SK-N-SH (cell line): ENCODE measurements around the gene PKIB. TPM values are rescaled to one million over a fixed set of nuclear protein-coding genes. Genes with fewer than 3 reads are reported as not detected.

ENCODE experiments used
- CTCF ChIA-PET: fragments of 300-600, 350-600 bp; formaldehyde crosslinking; extraction: SDS; loops from one replicate; lab custom pipeline; 2021; lab: Yijun Ruan, JAX
- POLR2A ChIA-PET: fragments of 350-600 bp; sonication (Branson Sonifier 250); formaldehyde crosslinking; extraction: SDS; loops from one replicate; lab custom pipeline; 2020; ENCODE audit warnings: antibody characterized with exemption, inconsistent platforms; lab: Yijun Ruan, JAX
- DNase-seq: peaks from one replicate; pipeline ENCODE4 v3.0.0; 2012
- H2AFZ ChIP-seq: fragments of 200-600 bp; sonication (generic); 2 replicates; pipeline ENCODE4 v1.8.1; 2016; ENCODE audit warnings: antibody characterized with exemption, mild to moderate bottlenecking, low read depth
- H3F3A ChIP-seq: fragments of 200-600 bp; sonication (generic); replicated peaks from 2 replicates; pipeline ENCODE3; 2016; ENCODE audit warnings: antibody characterized with exemption, mild to moderate bottlenecking; ENCODE audit not compliant: insufficient read depth
- H3K27ac ChIP-seq, 2 experiments: fragments of 200-500 bp in 1 of 2; fragments of 200-600 bp in 1 of 2; sonication (Bioruptor generic) in 1 of 2; sonication (generic), shearing (Covaris generic) in 1 of 2; 2 replicates each; pipeline versions ENCODE4 v1.5.1 to v1.6.1; 2014 to 2016; ENCODE audit warnings: low read depth in 2 of 2, inconsistent platforms in 1 of 2, low read length in 1 of 2, mild to moderate bottlenecking in 1 of 2, mixed read lengths in 1 of 2
- H3K27me3 ChIP-seq: fragments of 200-600 bp; sonication (generic), shearing (Covaris generic); 2 replicates; pipeline ENCODE4 v1.6.1; 2016; ENCODE audit warnings: mixed run types; ENCODE audit not compliant: insufficient read depth
- H3K36me3 ChIP-seq, 2 experiments: fragments of 200-500 bp in 1 of 2; fragments of 200-600 bp in 1 of 2; sonication (Bioruptor generic) in 1 of 2; sonication (generic) in 1 of 2; replicated peaks in 1 of 2; 2 replicates each; pipeline versions ENCODE3 to v1.5.1; 2014 to 2016; ENCODE audit warnings: low read length in 1 of 2, mild to moderate bottlenecking in 1 of 2; ENCODE audit not compliant: insufficient read depth in 2 of 2, control insufficient read depth in 1 of 2
- H3K4me1 ChIP-seq, 2 experiments: fragments of 200-500 bp in 1 of 2; fragments of 200-600 bp in 1 of 2; sonication (Bioruptor generic) in 1 of 2; sonication (generic), shearing (Covaris generic) in 1 of 2; 2 replicates each; pipeline versions ENCODE4 v1.5.1 to v1.6.1; 2014 to 2016; ENCODE audit warnings: low read depth in 1 of 2, low read length in 1 of 2, mixed run types in 1 of 2; ENCODE audit not compliant: insufficient read depth in 2 of 2, control insufficient read depth in 1 of 2
- H3K4me2 ChIP-seq: fragments of 200-600 bp; sonication (generic), shearing (Covaris generic); 2 replicates; pipeline ENCODE4 v1.6.1; 2017; ENCODE audit warnings: mixed run types
- H3K4me3 ChIP-seq, 2 experiments: fragments of 200-500 bp in 1 of 2; fragments of 200-600 bp in 1 of 2; sonication (Bioruptor generic) in 1 of 2; sonication (generic), shearing (Covaris generic) in 1 of 2; 2 replicates each; pipeline versions ENCODE4 v1.5.1 to v1.8.1; 2014 to 2016; ENCODE audit warnings: low read depth in 2 of 2, inconsistent platforms in 1 of 2, low read length in 1 of 2, mild to moderate bottlenecking in 1 of 2, mixed read lengths in 1 of 2, moderate library complexity in 1 of 2
- H3K79me2 ChIP-seq: fragments of 200-600 bp; sonication (generic); 2 replicates; pipeline ENCODE4 v1.8.1; 2017; ENCODE audit warnings: mild to moderate bottlenecking; ENCODE audit not compliant: insufficient read depth
- H3K9ac ChIP-seq: fragments of 200-600 bp; sonication (generic); 2 replicates; pipeline ENCODE4 v1.6.1; 2017; ENCODE audit warnings: mixed run types
- H3K9me2 ChIP-seq: fragments of 200-600 bp; sonication (generic); 2 replicates; pipeline ENCODE4 v1.6.1; 2017; ENCODE audit warnings: mixed run types
- H3K9me3 ChIP-seq: fragments of 200-600 bp; sonication (generic); 2 replicates; pipeline ENCODE4 v1.6.1; 2017; ENCODE audit warnings: mixed run types, mild to moderate bottlenecking, moderate library complexity
- H4K20me1 ChIP-seq: fragments of 200-600 bp; sonication (generic); 2 replicates; pipeline ENCODE4 v1.6.1; 2017; ENCODE audit warnings: mild to moderate bottlenecking, mixed run types; ENCODE audit not compliant: insufficient read depth
- CHD2 ChIP-seq: fragments of 150-350 bp; IDR thresholded peaks from 2 replicates; pipeline ENCODE4 v1.6.1; 2018; ENCODE audit warnings: low read length; ENCODE audit not compliant: partially characterized antibody
- ELF1 ChIP-seq: IDR thresholded peaks from 2 replicates; pipeline ENCODE4 v1.4.0; 2012
- EP300 ChIP-seq, 2 experiments: IDR thresholded peaks; 2 replicates each; pipeline versions ENCODE4 v1.4.0 to v1.6.1; 2012; ENCODE audit warnings: borderline replicate concordance in 1 of 2, low read depth in 1 of 2, low read length in 1 of 2
- EZH2phosphoT487 ChIP-seq: fragments of 200-600 bp; sonication (generic); IDR thresholded peaks from 2 replicates; pipeline ENCODE4 v1.6.1; 2017; ENCODE audit warnings: low read depth, mixed run types, mild to moderate bottlenecking, antibody characterized with exemption, moderate library complexity, borderline replicate concordance
- FOSL2 ChIP-seq: IDR thresholded peaks from 2 replicates; pipeline ENCODE4 v1.4.0; 2012; ENCODE audit warnings: low read depth, mild to moderate bottlenecking, moderate library complexity, borderline replicate concordance
- GABPA ChIP-seq: IDR thresholded peaks from 2 replicates; pipeline ENCODE4 v1.4.0; 2012; ENCODE audit warnings: low read depth, mild to moderate bottlenecking
- GATA2 ChIP-seq: sonication (generic); formaldehyde crosslinking; IDR thresholded peaks from 2 replicates; pipeline ENCODE4 v1.5.0; 2020; ENCODE audit warnings: mild to moderate bottlenecking, missing genetic modification reagents
- JUND ChIP-seq: IDR thresholded peaks from 2 replicates; pipeline ENCODE4 v1.4.0; 2012
- MXI1 ChIP-seq: IDR thresholded peaks from 2 replicates; pipeline ENCODE4 v1.6.1; 2012; ENCODE audit warnings: mild to moderate bottlenecking, low read depth, low read length, improper control_type of control experiment
- NFIC ChIP-seq: IDR thresholded peaks from 2 replicates; pipeline ENCODE4 v1.4.0; 2012; ENCODE audit warnings: borderline replicate concordance
- NRF1 ChIP-seq: IDR thresholded peaks from 2 replicates; pipeline ENCODE4 v1.6.1; 2012; ENCODE audit warnings: low read depth, mild to moderate bottlenecking, low read length
- POLR2AphosphoS5 ChIP-seq: IDR thresholded peaks from 2 replicates; pipeline ENCODE4 v1.6.1; 2012; ENCODE audit warnings: low read depth, low read length
- RFX5 ChIP-seq: IDR thresholded peaks from 2 replicates; pipeline ENCODE4 v1.6.1; 2012; ENCODE audit warnings: mild to moderate bottlenecking, improper control_type of control experiment, low read length
- RXRA ChIP-seq: IDR thresholded peaks from 2 replicates; pipeline ENCODE4 v1.4.0; 2012; ENCODE audit warnings: low read depth, mild to moderate bottlenecking, borderline replicate concordance
- SIN3A ChIP-seq: IDR thresholded peaks from 2 replicates; pipeline ENCODE4 v1.6.1; 2012; ENCODE audit warnings: low read depth, mild to moderate bottlenecking, low read length, moderate library complexity, borderline replicate concordance
- SMC3 ChIP-seq: IDR thresholded peaks from 2 replicates; pipeline ENCODE4 v1.6.1; 2012; ENCODE audit warnings: low read depth, low read length, improper control_type of control experiment
- TAF1 ChIP-seq: IDR thresholded peaks from 2 replicates; pipeline ENCODE4 v1.6.1; 2012; ENCODE audit warnings: low read depth, mild to moderate bottlenecking, low read length, moderate library complexity, borderline replicate concordance
- TEAD4 ChIP-seq: IDR thresholded peaks from 2 replicates; pipeline ENCODE4 v1.4.0; 2012; ENCODE audit warnings: mild to moderate bottlenecking, borderline replicate concordance; ENCODE audit not compliant: insufficient read depth
- YY1 ChIP-seq: IDR thresholded peaks from 2 replicates; pipeline ENCODE4 v1.4.0; 2012; ENCODE audit warnings: low read depth, mild to moderate bottlenecking
- WGBS: methylation state at CpG from one replicate; pipeline ENCODE4 v1.1.6; 2017; ENCODE audit warnings: low lambda C conversion rate; 5-methylcytosine and 5-hydroxymethylcytosine counted together
- polyA plus RNA-seq, 3 experiments: library from polyadenylated mRNA; depleted of rRNA; stranded (reverse); fragments of >200 nt; gene quantifications; 2 replicates each; pipeline ENCODE4 v1.2.3, GENCODE V29; 2012
- TF ChIP-seq, protein P1 (sequence below): IDR thresholded peaks from 2 replicates; pipeline ENCODE4; 2012
- TF ChIP-seq, protein P2 (sequence below): IDR thresholded peaks from 2 replicates; pipeline ENCODE4 v1.4.0; 2012; ENCODE audit warnings: low read depth, borderline replicate concordance
- TF ChIP-seq, protein P3 (sequence below): fragments of 150-350 bp; IDR thresholded peaks from 2 replicates; pipeline ENCODE4 v1.6.1; 2017; ENCODE audit warnings: antibody characterized with exemption, low read length, low read depth, borderline replicate concordance
- TF ChIP-seq, protein P4 (sequence below): IDR thresholded peaks from 2 replicates; pipeline ENCODE4 v1.4.0; 2012; ENCODE audit warnings: low read depth

Gene PKIB
- polyA plus RNA-seq, 1 of the 3 experiments (the other 2 are of a cell fraction): 0.30 TPM

GRCh38 chr6:122718616-122719015, 108.4 kb downstream of the PKIB start:
- ChIA-PET POLR2A (no interaction called here), CTCF (interaction anchor here (2.3 kb wide), 1 partner anchor 11 kb away, joined by 12 read pairs; no protein-coding TSS in a partner anchor)
- Histone ChIP-seq H3K36me3 (no peaks in the 10 kb centered on the region), H3K4me3 (no peak overlapping the region), H3K9me2 (no peaks in the 10 kb centered on the region), H3K79me2 (no peaks in the 10 kb centered on the region), H3K9ac (no peak overlapping the region), H3K27ac (no peak overlapping the region), H2AFZ (no peak overlapping the region), H3K27me3 (peaks cover 13% of the 10 kb centered on the region; the same call in 1 of the 2 replicates), H3K4me2 (no peak overlapping the region), H3K4me1 (no peaks in the 10 kb centered on the region), H4K20me1 (no peaks in the 10 kb centered on the region), H3K9me3 (no peaks in the 10 kb centered on the region), H3F3A (no peaks in the 10 kb centered on the region)
- no peak for TF ChIP-seq NRF1
- TF ChIP-seq EP300 (IDR thresholded peaks at IDR 0.05; ENCODE audit: borderline replicate concordance in 1 of 2, low read depth in 1 of 2, low read length in 1 of 2): no peak
- no peak for TF ChIP-seq POLR2AphosphoS5
- TF ChIP-seq FOSL2: no peak
- no peak for TF ChIP-seq JUND
- TF ChIP-seq TEAD4: no peak
- TF ChIP-seq SMC3: no peak
- TF ChIP-seq CHD2: no peak
- no peak for TF ChIP-seq RXRA
- no peak for TF ChIP-seq NFIC
- TF ChIP-seq, protein P1, sequence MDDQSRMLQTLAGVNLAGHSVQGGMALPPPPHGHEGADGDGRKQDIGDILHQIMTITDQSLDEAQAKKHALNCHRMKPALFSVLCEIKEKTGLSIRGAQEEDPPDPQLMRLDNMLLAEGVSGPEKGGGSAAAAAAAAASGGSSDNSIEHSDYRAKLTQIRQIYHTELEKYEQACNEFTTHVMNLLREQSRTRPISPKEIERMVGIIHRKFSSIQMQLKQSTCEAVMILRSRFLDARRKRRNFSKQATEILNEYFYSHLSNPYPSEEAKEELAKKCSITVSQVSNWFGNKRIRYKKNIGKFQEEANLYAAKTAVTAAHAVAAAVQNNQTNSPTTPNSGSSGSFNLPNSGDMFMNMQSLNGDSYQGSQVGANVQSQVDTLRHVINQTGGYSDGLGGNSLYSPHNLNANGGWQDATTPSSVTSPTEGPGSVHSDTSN: no peak
- TF ChIP-seq EZH2phosphoT487: no peak
- DNase-seq: no peak
- 6% methylated on average over 4 of the region's 4 CpGs for WGBS

DNA sequence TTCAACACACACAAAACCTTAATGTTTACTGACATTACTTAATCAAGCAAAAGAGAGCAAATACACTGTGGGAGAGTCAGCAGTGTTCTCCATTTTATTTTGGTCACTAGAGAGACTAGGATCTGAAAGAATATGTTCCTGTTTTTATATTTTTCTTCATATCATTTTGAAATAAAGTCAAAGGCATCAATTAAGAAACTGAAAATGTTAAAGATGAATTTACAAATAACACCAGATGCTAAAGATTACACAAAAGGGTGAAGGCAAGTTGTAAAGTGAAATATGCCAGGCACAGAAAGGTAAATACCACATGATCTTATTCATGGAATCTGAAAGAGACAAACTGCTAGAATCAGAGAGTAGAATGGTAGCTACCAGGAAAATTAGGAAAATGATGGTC, 109.0 kb downstream of the PKIB start:
- H4K20me1 ChIP-seq: no peaks in the 10 kb centered on the region
- no peaks in the 10 kb centered on the region for H3F3A ChIP-seq
- DNase-seq: no peak
- H3K36me3 ChIP-seq: no peaks in the 10 kb centered on the region
- H3K27ac ChIP-seq: no peak overlapping the region
- H2AFZ ChIP-seq: no peak overlapping the region
- no peak overlapping the region for H3K4me2 ChIP-seq
- H3K27me3 ChIP-seq: peaks cover 10% of the 10 kb centered on the region; the same call in 1 of the 2 replicates
- ChIA-PET POLR2A (no interaction called here), CTCF (no interaction called here)
- no peak overlapping the region for H3K4me3 ChIP-seq
- H3K79me2 ChIP-seq: no peaks in the 10 kb centered on the region
- H3K9me2 ChIP-seq: no peaks in the 10 kb centered on the region
- no peak overlapping the region for H3K9ac ChIP-seq
- no peaks in the 10 kb centered on the region for H3K4me1 ChIP-seq
- H3K9me3 ChIP-seq: no peaks in the 10 kb centered on the region
- no peak for TF ChIP-seq GATA2 (CRISPR knock-in tag)
- TF ChIP-seq SIN3A: no peak
- TF ChIP-seq FOSL2: no peak
- no peak for TF ChIP-seq CHD2
- no peak for TF ChIP-seq NFIC
- TF ChIP-seq, protein P2, sequence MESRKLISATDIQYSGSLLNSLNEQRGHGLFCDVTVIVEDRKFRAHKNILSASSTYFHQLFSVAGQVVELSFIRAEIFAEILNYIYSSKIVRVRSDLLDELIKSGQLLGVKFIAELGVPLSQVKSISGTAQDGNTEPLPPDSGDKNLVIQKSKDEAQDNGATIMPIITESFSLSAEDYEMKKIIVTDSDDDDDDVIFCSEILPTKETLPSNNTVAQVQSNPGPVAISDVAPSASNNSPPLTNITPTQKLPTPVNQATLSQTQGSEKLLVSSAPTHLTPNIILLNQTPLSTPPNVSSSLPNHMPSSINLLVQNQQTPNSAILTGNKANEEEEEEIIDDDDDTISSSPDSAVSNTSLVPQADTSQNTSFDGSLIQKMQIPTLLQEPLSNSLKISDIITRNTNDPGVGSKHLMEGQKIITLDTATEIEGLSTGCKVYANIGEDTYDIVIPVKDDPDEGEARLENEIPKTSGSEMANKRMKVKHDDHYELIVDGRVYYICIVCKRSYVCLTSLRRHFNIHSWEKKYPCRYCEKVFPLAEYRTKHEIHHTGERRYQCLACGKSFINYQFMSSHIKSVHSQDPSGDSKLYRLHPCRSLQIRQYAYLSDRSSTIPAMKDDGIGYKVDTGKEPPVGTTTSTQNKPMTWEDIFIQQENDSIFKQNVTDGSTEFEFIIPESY: no peak
- TF ChIP-seq, protein P3, sequence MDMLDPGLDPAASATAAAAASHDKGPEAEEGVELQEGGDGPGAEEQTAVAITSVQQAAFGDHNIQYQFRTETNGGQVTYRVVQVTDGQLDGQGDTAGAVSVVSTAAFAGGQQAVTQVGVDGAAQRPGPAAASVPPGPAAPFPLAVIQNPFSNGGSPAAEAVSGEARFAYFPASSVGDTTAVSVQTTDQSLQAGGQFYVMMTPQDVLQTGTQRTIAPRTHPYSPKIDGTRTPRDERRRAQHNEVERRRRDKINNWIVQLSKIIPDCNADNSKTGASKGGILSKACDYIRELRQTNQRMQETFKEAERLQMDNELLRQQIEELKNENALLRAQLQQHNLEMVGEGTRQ: no peak
- no peak for TF ChIP-seq YY1
- TF ChIP-seq JUND: no peak
- TF ChIP-seq MXI1: no peak
- no peak for TF ChIP-seq EZH2phosphoT487
- TF ChIP-seq, protein P1: no peak
- no peak for TF ChIP-seq RFX5
- TF ChIP-seq GABPA: no peak
- TF ChIP-seq, protein P4, sequence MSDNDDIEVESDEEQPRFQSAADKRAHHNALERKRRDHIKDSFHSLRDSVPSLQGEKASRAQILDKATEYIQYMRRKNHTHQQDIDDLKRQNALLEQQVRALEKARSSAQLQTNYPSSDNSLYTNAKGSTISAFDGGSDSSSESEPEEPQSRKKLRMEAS: no peak
- no peak for TF ChIP-seq TAF1
- no peak for TF ChIP-seq EP300 (IDR thresholded peaks at IDR 0.05; ENCODE audit: borderline replicate concordance in 1 of 2, low read depth in 1 of 2, low read length in 1 of 2)
- no peak for TF ChIP-seq ELF1
